GM23338 (cell line): ENCODE results near the gene MYLK2.

Experiments used
- CREB1 ChIP-seq: fragments of 250-450 bp; sonication (Bioruptor Pico); IDR thresholded peaks from 2 replicates; pipeline ENCODE4 v1.5.0; 2020; ENCODE audit warnings: low read depth, mild to moderate bottlenecking, moderate library complexity
- CTCF ChIP-seq, 2 experiments: fragments of 200-600 bp in 1 of 2; sonication (generic) in 1 of 2; conservative IDR thresholded peaks; 2 replicates each; pipeline versions ENCODE4 v1.5.1 to v1.6.1; 2016 to 2017; ENCODE audit warnings: antibody characterized with exemption in 2 of 2, low read depth in 2 of 2, mild to moderate bottlenecking in 2 of 2, moderate library complexity in 1 of 2
- EZH2 ChIP-seq: fragments of 200-600 bp; sonication (generic); IDR thresholded peaks from one replicate; pipeline ENCODE4 v1.8.0; 2017; ENCODE audit warnings: antibody characterized with exemption, mild to moderate bottlenecking, low read depth; ENCODE audit not compliant: unreplicated experiment
- POLR2AphosphoS5 ChIP-seq: IDR thresholded peaks from 2 replicates; pipeline ENCODE4 v1.6.1; 2016; ENCODE audit warnings: antibody characterized with exemption, low read depth
- REST ChIP-seq: IDR thresholded peaks from one replicate; pipeline ENCODE4 v1.6.1; 2018; ENCODE audit warnings: antibody characterized with exemption; ENCODE audit not compliant: unreplicated experiment
- ZNF114 ChIP-seq: fragments of 250-450 bp; sonication (Bioruptor Pico); IDR thresholded peaks from 2 replicates; pipeline ENCODE4 v1.5.0; 2020; ENCODE audit warnings: mild to moderate bottlenecking, moderate library complexity

GRCh38 chr20:31780839-31781238 is 38.3 kb upstream of the MYLK2 start:
- TF ChIP-seq CTCF (conservative IDR thresholded peaks at IDR 0.05; ENCODE audit: low read depth in 2 of 2) (no peak), POLR2AphosphoS5 (no peak), EZH2 (no peak), REST (no peak), CREB1 (no peak), ZNF114 (CRISPR knock-in tag) (no peak)
